Psoas muscle (tissue), 8 donors: ENCODE results near the gene BBS7. TPM values are rescaled to one million over a fixed set of nuclear protein-coding genes. Genes with fewer than 3 reads are reported as not detected.

Source experiments
- ATAC-seq, 4 donors: fragments of 200-7000 bp; cut with Tn5 transposase; one replicate each; pipeline ENCODE4 v1.9.1; 2020; ENCODE audit warnings: moderate library complexity in 3 of 4, mild to moderate bottlenecking in 2 of 4
- DNase-seq, 2 donors: peaks; one replicate each; pipeline ENCODE4 v3.0.0-alpha.2; 2020
- H3K27ac ChIP-seq: fragments of 200-600 bp; one replicate; pipeline ENCODE4 v1.8.0; 2022
- H3K27me3 ChIP-seq, 3 donors: fragments of 200-600 bp in 1 of 3; one replicate each; pipeline versions ENCODE4 v1.6.1 to v1.8.0; 2013 to 2022; ENCODE audit warnings: low read length in 2 of 3, mild to moderate bottlenecking in 2 of 3, moderate library complexity in 1 of 3; ENCODE audit not compliant: insufficient read depth in 3 of 3
- H3K36me3 ChIP-seq, 2 donors: fragments of 200-600 bp in 1 of 2; one replicate each; pipeline versions ENCODE4 v1.6.1 to v1.8.0; 2013 to 2022; ENCODE audit warnings: low read depth in 1 of 2, mild to moderate bottlenecking in 1 of 2, moderate library complexity in 1 of 2; ENCODE audit not compliant: insufficient read depth in 1 of 2
- H3K4me1 ChIP-seq: fragments of 200-600 bp; one replicate; pipeline ENCODE4 v1.8.0; 2022
- H3K4me3 ChIP-seq: fragments of 200-600 bp; one replicate; pipeline ENCODE4 v1.8.0; 2022; ENCODE audit warnings: mild to moderate bottlenecking
- H3K9me3 ChIP-seq: fragments of 200-600 bp; one replicate; pipeline ENCODE4 v1.8.0; 2022
- CTCF ChIP-seq: fragments of 200-600 bp; IDR thresholded peaks from one replicate; pipeline ENCODE4 v1.8.0; 2022; ENCODE audit warnings: antibody characterized with exemption
- WGBS, 3 donors: extraction: QIAGEN DNeasy Blood & Tissue Kit; methylation state at CpG; one replicate each; pipeline versions ENCODE4 v1.1.6 to v1.1.7; 2013; 5-methylcytosine and 5-hydroxymethylcytosine counted together
- intact Hi-C, 2 donors: fragments of 100-400 bp; cut with DNase I; formaldehyde crosslinking; loops; one replicate each; pipeline versions ENCODE4 v1.11.0 to v1.14.2; 2022
- polyA plus RNA-seq, 3 donors: library from polyadenylated mRNA; stranded (reverse); fragments of 200-250 nt; gene quantifications; one replicate each; pipeline ENCODE4 v1.2.3, GENCODE V29; 2013
- total RNA-seq, 4 donors: library from RNA; stranded (reverse); fragmentation: NEBNext Ultra II Directional in 2 of 4; extraction: Animal tissue kit (Norgen Biotek cat#: 25700) in 2 of 4; gene quantifications; one replicate each; pipeline versions ENCODE4 v1.2.1 to v1.2.4, GENCODE V29; 2021 to 2023
- donor health status: healthy with polysubstance abuse.
- donor health status: DM: no; HTN: no; CAD: no; lungs with moderate emphysema.
- donor health status: Bipolar disorder and iron deficiency.
- donor health status: healthy.
- donor health status: DM: yes; HTN: yes; CAD: no.
- donor health status: DM: no; HTN: no; CAD: no.
- donor health status: DM: no; HTN: no; CAD: no.
- donor health status: DM: yes; HTN: yes; CAD: no.

The BBS7 gene
- total and polyA plus RNA-seq, 7 donors, result 4.0 to 10.3 (median 5.3) TPM

GRCh38 chr4:121799867-121800501, 70.3 kb downstream of the BBS7 start:
- Histone ChIP-seq H3K27ac (peak overlapping the region; percentile 92), H3K4me3 (peak overlapping the region; percentile 85), H3K36me3 (peaks cover 7 to 26% of the 10 kb centered on the region in 2 donors), H3K27me3 (no peaks in the 10 kb centered on the region), H3K9me3 (no peaks in the 10 kb centered on the region), H3K4me1 (peaks cover 17% of the 10 kb centered on the region)
- ATAC-seq (no peak), DNase-seq (no peak)
- TF ChIP-seq CTCF, result no peak
- WGBS, 3 donors, result 78 to 85% (median 83%) methylated on average over 3 of the region's 3 CpGs
- intact Hi-C loops, result loop anchor here (2.0 to 10.0 kb wide), 3 partner anchors 23 to 125 kb away; partner anchors contain the start of genes ANXA5 (in 1 of the 2) and CCNA2 (in 1 of the 2)

- H3K27me3 ChIP-seq, result peaks cover 0 to 2% (median 0%) of the 10 kb centered on the region in 3 donors
- intact Hi-C loops, result no loop called here
- WGBS, 3 donors, result 43 to 47% (median 44%) methylated on average over 2 of the region's 2 CpGs
- no peak for TF ChIP-seq CTCF
- H3K9me3 ChIP-seq, result no peaks in the 10 kb centered on the region
- ATAC-seq, result no peak
- H3K27ac ChIP-seq, result no peak overlapping the region
- no peak for DNase-seq
- H3K36me3 ChIP-seq, result peaks cover 3 to 19% of the 10 kb centered on the region in 2 donors
- H3K4me1 ChIP-seq, result peaks cover 17% of the 10 kb centered on the region
- H3K4me3 ChIP-seq, result no peak overlapping the region
Observed at GRCh38 chr4:121799208-121799823, 71.0 kb downstream of the BBS7 start.

- H3K27ac ChIP-seq, result no peak overlapping the region
- H3K9me3 ChIP-seq, result no peaks in the 10 kb centered on the region
- peaks cover 2 to 5% (median 3%) of the 10 kb centered on the region in 3 donors for H3K27me3 ChIP-seq
- H3K4me1 ChIP-seq, result peaks cover 10% of the 10 kb centered on the region
- TF ChIP-seq CTCF, result no peak
- intact Hi-C loops, result no loop called here
- no peaks in the 10 kb centered on the region for H3K36me3 ChIP-seq
- DNase-seq (no peak), ATAC-seq (no peak)
- H3K4me3 ChIP-seq, result no peak overlapping the region
Observed at GRCh38 chr4:121796283-121796682, 74.0 kb downstream of the BBS7 start.

GRCh38 chr4:121794505-121795188, 75.6 kb downstream of the BBS7 start:
- Histone ChIP-seq H3K27ac (no peak overlapping the region), H3K9me3 (no peaks in the 10 kb centered on the region), H3K36me3 (no peaks in the 10 kb centered on the region), H3K4me1 (no peaks in the 10 kb centered on the region), H3K4me3 (no peak overlapping the region), H3K27me3 (peaks cover 2 to 5% (median 3%) of the 10 kb centered on the region in 3 donors)
- no peak for DNase-seq
- WGBS, 3 donors, result 76 to 78% (median 77%) methylated on average over 5 of the region's 5 CpGs
- intact Hi-C loops, result no loop called here
- no peak for ATAC-seq
- no peak for TF ChIP-seq CTCF
